ENCODE results near the gene ZDHHC11B.
A peak's percentile ranks its signal among the peaks of the same experiment; 100 is the strongest.
"Not testable (repeated sequence)": the region's sequence is repeated elsewhere in the genome, so short reads cannot be mapped to it uniquely, and the experiment has no call there.

Gene ZDHHC11B

GRCh38 chr5:695475-695874 lies 89.1 kb downstream of the ZDHHC11B start:
- not testable (repeated sequence) for H3K36me3 ChIP-seq (ENCODE audit: control insufficient read depth, low read length); H3F3A ChIP-seq (ENCODE audit: control insufficient read depth, insufficient read depth); H3K27ac ChIP-seq (ENCODE audit: low read depth, low read length); H3K79me2 ChIP-seq (ENCODE audit: control insufficient read depth, low read length); H3K9me2 ChIP-seq (replicated peaks; ENCODE audit: control insufficient read depth, low read length); H3K9me3 ChIP-seq (ENCODE audit: control insufficient read depth, insufficient read depth, low read length); H3K4me1 ChIP-seq (ENCODE audit: control insufficient read depth, low read length); H3K4me2 ChIP-seq (ENCODE audit: low read length); H4K20me1 ChIP-seq (ENCODE audit: control insufficient read depth, insufficient read depth, low read depth, low read length); H3K4me3 ChIP-seq (ENCODE audit: low read length)
- peaks cover 22% of the 10 kb centered on the region for H3K27me3 ChIP-seq (ENCODE audit: control insufficient read depth, low read length)

- not testable (repeated sequence) for H3K9me3 ChIP-seq (ENCODE audit: control insufficient read depth, insufficient read depth, low read length); H3F3A ChIP-seq (ENCODE audit: control insufficient read depth, insufficient read depth)
Observed at GRCh38 chr5:694042-694431, 90.5 kb downstream of the ZDHHC11B start.

GRCh38 chr5:693271-694041 lies 91.1 kb downstream of the ZDHHC11B start, which contains the start of gene TPPP:
TSS of gene TPPP (minus strand) at chr5:693352. CDS start at chr5:678060, 15,292 bp downstream.
- peak; percentile 62; the same call in 1 of the 2 replicates for TF ChIP-seq EZH2phosphoT487 (IDR thresholded peaks at IDR 0.05; ENCODE audit: borderline replicate concordance, low read length)
- Histone ChIP-seq H3K4me3 (ENCODE audit: low read length) (peak within 1 kb of the TSS; percentile 49), H3K27me3 (ENCODE audit: control insufficient read depth, low read length) (peaks cover 18% of the 10 kb centered on the region), H3K4me2 (ENCODE audit: low read length) (peak within 1 kb of the TSS; percentile 52)
- not testable (repeated sequence) for H3K27ac ChIP-seq (ENCODE audit: low read depth, low read length); H3K9me2 ChIP-seq (replicated peaks; ENCODE audit: control insufficient read depth, low read length); H3K9me3 ChIP-seq (ENCODE audit: control insufficient read depth, insufficient read depth, low read length); H3F3A ChIP-seq (ENCODE audit: control insufficient read depth, insufficient read depth); H3K79me2 ChIP-seq (ENCODE audit: control insufficient read depth, low read length); H3K36me3 ChIP-seq (ENCODE audit: control insufficient read depth, low read length); H4K20me1 ChIP-seq (ENCODE audit: control insufficient read depth, insufficient read depth, low read depth, low read length); H3K4me1 ChIP-seq (ENCODE audit: control insufficient read depth, low read length)

More at GRCh38 chr5:694042-694431, 90.5 kb downstream of the ZDHHC11B start:
- H4K20me1 ChIP-seq (ENCODE audit: control insufficient read depth, insufficient read depth, low read depth, low read length); H3K9me2 ChIP-seq (replicated peaks; ENCODE audit: control insufficient read depth, low read length); H3K27ac ChIP-seq (ENCODE audit: low read depth, low read length); H3K79me2 ChIP-seq (ENCODE audit: control insufficient read depth, low read length); H3K4me2 ChIP-seq (ENCODE audit: low read length); H3K4me1 ChIP-seq (ENCODE audit: control insufficient read depth, low read length); H3K36me3 ChIP-seq (ENCODE audit: control insufficient read depth, low read length); H3K4me3 ChIP-seq (ENCODE audit: low read length): not testable (repeated sequence)
- H3K27me3 ChIP-seq (ENCODE audit: control insufficient read depth, low read length) = peaks cover 18% of the 10 kb centered on the region

GRCh38 chr5:692529-693041 lies 91.9 kb downstream of the ZDHHC11B start:
- not testable (repeated sequence) for H4K20me1 ChIP-seq (ENCODE audit: control insufficient read depth, insufficient read depth, low read depth, low read length); H3K9me3 ChIP-seq (ENCODE audit: control insufficient read depth, insufficient read depth, low read length); H3F3A ChIP-seq (ENCODE audit: control insufficient read depth, insufficient read depth); H3K4me1 ChIP-seq (ENCODE audit: control insufficient read depth, low read length); H3K9me2 ChIP-seq (replicated peaks; ENCODE audit: control insufficient read depth, low read length); H3K27ac ChIP-seq (ENCODE audit: low read depth, low read length); H3K36me3 ChIP-seq (ENCODE audit: control insufficient read depth, low read length); H3K79me2 ChIP-seq (ENCODE audit: control insufficient read depth, low read length)
- peak overlapping the region; percentile 48 for H3K4me2 ChIP-seq (ENCODE audit: low read length)
- H3K27me3 ChIP-seq (ENCODE audit: control insufficient read depth, low read length) = peaks cover 13% of the 10 kb centered on the region
- peak; percentile 51; the same call in 1 of the 2 replicates for TF ChIP-seq EZH2phosphoT487 (IDR thresholded peaks at IDR 0.05; ENCODE audit: borderline replicate concordance, low read length)
- H3K4me3 ChIP-seq (ENCODE audit: low read length) = peak overlapping the region; percentile 49; the same call in 1 of the 2 replicates

GRCh38 chr5:691817-692528 lies 92.6 kb downstream of the ZDHHC11B start:
- Histone ChIP-seq H4K20me1 (ENCODE audit: control insufficient read depth, insufficient read depth, low read depth, low read length) (no peaks in the 10 kb centered on the region), H3K27ac (ENCODE audit: low read depth, low read length) (no peak overlapping the region), H3K79me2 (ENCODE audit: control insufficient read depth, low read length) (no peaks in the 10 kb centered on the region), H3K4me2 (ENCODE audit: low read length) (no peak overlapping the region), H3F3A (ENCODE audit: control insufficient read depth, insufficient read depth) (no peaks in the 10 kb centered on the region), H3K4me1 (ENCODE audit: control insufficient read depth, low read length) (no peaks in the 10 kb centered on the region), H3K9me2 (replicated peaks; ENCODE audit: control insufficient read depth, low read length) (no peaks in the 10 kb centered on the region), H3K4me3 (ENCODE audit: low read length) (no peak overlapping the region), H3K27me3 (ENCODE audit: control insufficient read depth, low read length) (peaks cover 11% of the 10 kb centered on the region), H3K9me3 (ENCODE audit: control insufficient read depth, insufficient read depth, low read length) (no peaks in the 10 kb centered on the region), H3K36me3 (ENCODE audit: control insufficient read depth, low read length) (no peaks in the 10 kb centered on the region)
- TF ChIP-seq EZH2phosphoT487 (IDR thresholded peaks at IDR 0.05; ENCODE audit: borderline replicate concordance, low read length) (no peak), CTCF (IDR thresholded peaks at IDR 0.05; ENCODE audit: low read depth, low read length, poor library complexity, severe bottlenecking) (no peak)

GRCh38 chr5:691049-691448 lies 93.5 kb downstream of the ZDHHC11B start:
- peaks cover 11% of the 10 kb centered on the region for H3K27me3 ChIP-seq (ENCODE audit: control insufficient read depth, low read length)
- not testable (repeated sequence) for H3K9me3 ChIP-seq (ENCODE audit: control insufficient read depth, insufficient read depth, low read length); H3K4me2 ChIP-seq (ENCODE audit: low read length); H4K20me1 ChIP-seq (ENCODE audit: control insufficient read depth, insufficient read depth, low read depth, low read length); H3K4me1 ChIP-seq (ENCODE audit: control insufficient read depth, low read length); H3F3A ChIP-seq (ENCODE audit: control insufficient read depth, insufficient read depth); H3K27ac ChIP-seq (ENCODE audit: low read depth, low read length); H3K4me3 ChIP-seq (ENCODE audit: low read length); H3K79me2 ChIP-seq (ENCODE audit: control insufficient read depth, low read length); H3K9me2 ChIP-seq (replicated peaks; ENCODE audit: control insufficient read depth, low read length); H3K36me3 ChIP-seq (ENCODE audit: control insufficient read depth, low read length)

- H3K9me2 ChIP-seq (replicated peaks; ENCODE audit: control insufficient read depth, low read length); H3K27ac ChIP-seq (ENCODE audit: low read depth, low read length); H3K4me3 ChIP-seq (ENCODE audit: low read length); H3K79me2 ChIP-seq (ENCODE audit: control insufficient read depth, low read length); H3F3A ChIP-seq (ENCODE audit: control insufficient read depth, insufficient read depth); H3K4me2 ChIP-seq (ENCODE audit: low read length); H4K20me1 ChIP-seq (ENCODE audit: control insufficient read depth, insufficient read depth, low read depth, low read length); H3K36me3 ChIP-seq (ENCODE audit: control insufficient read depth, low read length); H3K9me3 ChIP-seq (ENCODE audit: control insufficient read depth, insufficient read depth, low read length); H3K4me1 ChIP-seq (ENCODE audit: control insufficient read depth, low read length): not testable (repeated sequence)
- peaks cover 11% of the 10 kb centered on the region for H3K27me3 ChIP-seq (ENCODE audit: control insufficient read depth, low read length)
Observed at GRCh38 chr5:690293-690692, 94.2 kb downstream of the ZDHHC11B start.

Data from DOHH2 (cell line).